HG03571 (cell line): ENCODE measurements around the gene ATXN10.

ENCODE experiments used
- ATAC-seq: cut with Tn5 transposase; IDR thresholded peaks from one replicate; pipeline ENCODE4 v1.9.1; 2021; ENCODE audit not compliant: unreplicated experiment

The ATXN10 gene

DNA sequence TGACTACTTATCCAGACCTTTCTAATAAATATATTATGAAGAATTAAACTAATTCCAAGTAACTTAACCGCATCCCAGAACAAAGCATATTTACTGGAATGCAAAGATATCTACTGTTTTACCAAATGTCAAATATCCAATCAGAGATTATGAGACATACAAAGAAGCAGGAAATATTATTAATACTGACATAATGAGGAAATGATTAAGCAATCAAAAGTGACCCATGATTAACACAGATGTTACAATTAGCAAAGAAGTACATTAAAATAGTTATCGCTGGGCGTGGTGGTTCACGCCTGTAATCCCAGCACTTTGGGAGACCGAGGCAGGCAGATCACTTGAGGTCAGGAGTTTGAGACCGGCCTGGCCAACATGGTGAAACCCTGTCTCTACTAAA lies 200.1 kb downstream of the ATXN10 start:
- ATAC-seq: no peak

DNA sequence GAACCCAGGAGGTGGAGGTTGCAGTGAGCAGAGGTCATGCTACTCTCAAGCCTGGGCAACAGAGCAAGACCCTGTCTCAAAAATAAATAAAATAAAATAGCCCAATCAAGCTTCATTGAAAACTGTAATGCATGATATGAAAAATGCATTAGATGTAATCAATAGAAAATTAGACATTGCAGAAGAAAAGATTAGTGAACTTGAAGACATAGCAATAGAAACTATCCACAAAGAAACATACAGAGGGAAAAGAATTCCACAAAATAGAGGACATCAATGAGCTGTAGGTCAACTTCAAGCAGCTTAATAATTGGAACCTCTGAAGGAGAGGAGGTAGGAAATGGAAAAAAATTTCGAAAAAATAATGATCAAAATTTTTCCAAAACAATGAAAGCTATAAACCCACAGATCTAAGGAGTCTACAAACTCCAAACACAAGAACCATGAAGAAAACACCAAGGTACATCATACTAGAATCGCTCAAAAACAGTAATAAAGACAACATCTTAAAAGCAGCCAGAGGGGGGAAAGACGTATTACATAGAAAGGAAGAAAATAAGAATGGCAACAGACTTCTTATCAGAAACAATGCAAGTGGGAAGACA lies 201.1 kb downstream of the ATXN10 start:
- ATAC-seq: no peak

DNA sequence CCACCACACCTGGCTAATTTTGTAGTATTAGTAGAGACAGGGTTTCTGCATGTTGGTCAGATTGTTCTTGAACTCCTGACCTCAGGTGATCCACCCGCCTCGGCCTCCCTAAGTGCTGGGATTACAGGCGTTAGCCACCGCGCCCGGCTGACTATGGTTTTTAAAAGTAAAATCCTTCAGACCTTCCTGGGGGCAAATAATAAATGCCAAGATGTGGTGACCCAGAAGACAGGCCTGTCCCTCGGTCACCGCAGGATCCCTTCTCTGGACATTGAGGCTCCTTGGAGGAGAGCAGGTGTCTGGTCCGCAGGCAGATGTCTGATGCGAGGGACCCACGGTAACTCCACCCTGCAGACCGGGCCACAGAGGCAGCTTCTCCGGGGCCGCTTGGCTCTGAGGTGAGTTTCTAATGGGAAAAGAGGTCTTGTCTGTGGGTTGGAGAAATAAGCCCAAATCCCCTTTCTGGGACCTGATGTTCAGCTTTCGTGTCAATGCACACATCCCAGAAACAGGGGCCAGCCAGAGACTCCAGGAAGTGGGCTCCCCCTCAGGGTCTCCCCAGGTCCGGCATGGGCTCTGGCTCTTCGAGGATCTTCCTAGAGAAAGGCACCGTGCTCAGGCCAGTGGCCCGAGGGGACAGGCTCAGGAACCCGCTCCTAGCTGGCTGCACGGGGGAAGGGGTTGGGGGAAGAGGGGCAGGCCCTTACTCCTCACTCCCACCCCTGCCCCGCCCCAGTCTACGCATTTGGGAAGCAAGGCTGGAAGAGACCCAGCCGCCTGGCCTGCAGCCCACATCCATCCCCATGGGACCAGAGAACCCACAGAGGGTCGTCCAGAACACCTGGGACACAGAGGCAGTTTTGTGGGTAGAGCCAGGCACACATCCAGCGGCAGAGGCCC lies 204.8 kb downstream of the ATXN10 start:
- no peak for ATAC-seq

DNA sequence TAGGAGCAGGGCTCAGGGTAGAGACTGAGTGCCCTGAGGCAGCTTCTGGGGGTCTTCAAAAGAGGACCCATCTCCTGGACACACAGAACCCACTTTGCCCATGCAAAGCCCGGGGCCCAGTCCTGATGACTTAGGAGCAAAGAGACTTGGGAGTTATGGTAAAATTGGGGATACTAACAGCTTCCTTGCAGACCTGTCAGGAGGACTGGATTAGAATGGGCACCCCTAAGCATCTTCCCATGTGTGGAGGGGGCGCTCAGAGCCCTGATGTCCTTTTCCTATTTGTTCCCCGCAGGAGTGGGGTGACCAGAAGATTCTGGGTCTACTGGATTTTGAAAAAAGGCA lies 205.4 kb downstream of the ATXN10 start:
- no peak for ATAC-seq

DNA sequence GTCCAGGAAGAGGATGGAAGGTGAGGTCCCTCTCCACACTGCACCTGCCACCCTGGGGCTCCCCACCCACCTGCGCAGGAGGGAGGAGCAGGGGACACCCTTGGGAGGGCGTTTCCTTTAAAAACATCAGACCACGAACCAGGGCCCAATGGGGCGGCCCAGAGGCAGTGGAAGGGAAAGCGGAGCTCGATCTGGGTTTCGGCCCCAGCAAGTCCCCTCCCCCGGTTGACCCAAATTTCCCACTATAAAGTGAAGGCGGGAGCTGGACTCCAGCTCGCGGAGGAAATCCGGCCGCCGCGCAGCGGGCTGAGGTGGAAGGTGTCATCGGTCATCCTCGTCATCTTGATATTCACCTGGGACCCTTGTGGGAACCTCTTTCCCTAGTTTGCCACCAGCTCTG lies 206.0 kb downstream of the ATXN10 start:
- no peak for ATAC-seq

DNA sequence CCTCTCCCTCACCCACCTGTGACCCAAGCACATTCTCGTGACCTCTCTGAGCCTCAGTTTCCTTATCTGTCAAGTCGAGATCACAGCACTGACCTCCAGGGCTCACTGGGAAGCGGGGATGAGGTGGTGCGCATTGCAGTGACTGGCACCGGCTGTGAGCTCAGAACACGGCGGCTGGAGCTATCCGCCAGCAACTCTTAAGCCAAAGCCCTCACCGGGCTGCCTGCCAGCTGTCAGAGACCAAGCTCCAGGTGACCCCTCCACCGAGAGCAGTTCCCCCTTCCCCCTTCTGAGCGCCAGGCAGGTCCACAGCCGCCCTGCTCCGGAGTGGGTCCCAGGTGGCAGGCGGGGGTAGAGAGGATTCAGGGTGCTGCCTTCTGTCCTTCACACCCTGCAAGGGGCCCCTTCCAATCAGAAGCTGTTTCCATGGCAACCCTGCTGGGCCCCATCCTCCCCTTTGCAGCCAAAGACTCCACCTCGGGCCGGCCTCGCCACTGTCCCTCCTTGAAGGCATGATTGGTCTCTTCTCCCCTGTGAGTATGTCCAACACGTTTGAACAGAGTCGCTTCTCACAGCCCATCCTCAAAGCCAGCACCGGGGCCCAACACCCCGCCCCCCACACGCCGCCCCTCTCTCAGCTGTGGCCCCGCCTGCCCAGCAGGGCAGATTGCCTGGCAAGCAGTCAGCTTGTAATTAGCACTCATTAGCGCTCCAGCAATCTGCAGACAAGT lies 206.6 kb downstream of the ATXN10 start:
- no peak for ATAC-seq

DNA sequence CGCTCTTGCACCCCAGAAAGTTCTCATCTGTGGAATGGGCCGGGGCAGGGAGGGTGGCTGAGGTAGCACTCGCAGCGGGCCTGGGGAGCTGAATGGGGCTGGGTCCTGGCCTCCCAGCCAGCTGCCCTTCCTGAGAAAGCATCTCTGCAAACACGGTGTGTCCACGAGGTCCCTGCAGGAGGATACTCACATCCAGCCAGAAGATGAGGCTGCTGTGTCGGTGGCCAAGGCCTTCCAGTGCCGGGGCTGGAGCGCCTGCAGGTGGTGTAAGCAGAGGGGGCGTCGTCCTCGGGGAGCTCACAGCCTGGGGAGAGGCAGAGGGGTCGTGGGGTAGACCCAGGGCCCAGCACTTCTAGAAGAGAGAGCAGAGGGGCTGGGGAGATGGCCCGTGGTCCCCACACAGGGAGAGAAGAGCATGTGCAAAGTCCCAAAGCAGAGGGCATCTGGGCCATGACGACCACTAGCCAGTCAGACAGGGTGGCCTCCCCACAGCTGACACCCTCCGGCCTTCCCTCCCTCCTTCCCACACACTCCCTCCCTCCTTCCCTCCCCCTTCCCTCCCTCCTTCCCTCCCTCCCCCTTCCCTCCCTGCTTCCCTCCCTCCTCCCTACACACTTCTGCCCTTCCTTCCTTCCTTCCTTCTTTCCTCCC lies 207.4 kb downstream of the ATXN10 start:
- ATAC-seq: no peak

DNA sequence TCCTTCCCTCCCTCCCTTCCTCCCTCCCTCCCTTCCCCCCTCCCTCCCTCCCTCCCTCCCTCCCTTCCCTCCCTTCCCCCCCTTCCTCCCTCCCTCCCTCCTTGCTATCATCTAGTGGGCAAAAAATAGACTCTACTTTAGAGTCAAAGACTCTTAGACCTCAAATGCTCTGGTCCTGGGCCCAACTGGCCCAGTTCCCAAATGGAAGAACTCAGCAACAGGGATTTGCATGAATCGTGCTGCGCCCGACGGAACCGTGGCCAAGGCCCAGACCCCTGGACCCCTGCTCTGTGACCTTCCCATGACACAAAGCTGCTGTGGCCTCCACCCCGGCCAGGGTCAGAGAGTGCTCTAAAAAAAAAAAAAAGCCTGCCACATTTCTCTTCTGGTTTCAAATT lies 207.9 kb downstream of the ATXN10 start:
- no peak for ATAC-seq

DNA sequence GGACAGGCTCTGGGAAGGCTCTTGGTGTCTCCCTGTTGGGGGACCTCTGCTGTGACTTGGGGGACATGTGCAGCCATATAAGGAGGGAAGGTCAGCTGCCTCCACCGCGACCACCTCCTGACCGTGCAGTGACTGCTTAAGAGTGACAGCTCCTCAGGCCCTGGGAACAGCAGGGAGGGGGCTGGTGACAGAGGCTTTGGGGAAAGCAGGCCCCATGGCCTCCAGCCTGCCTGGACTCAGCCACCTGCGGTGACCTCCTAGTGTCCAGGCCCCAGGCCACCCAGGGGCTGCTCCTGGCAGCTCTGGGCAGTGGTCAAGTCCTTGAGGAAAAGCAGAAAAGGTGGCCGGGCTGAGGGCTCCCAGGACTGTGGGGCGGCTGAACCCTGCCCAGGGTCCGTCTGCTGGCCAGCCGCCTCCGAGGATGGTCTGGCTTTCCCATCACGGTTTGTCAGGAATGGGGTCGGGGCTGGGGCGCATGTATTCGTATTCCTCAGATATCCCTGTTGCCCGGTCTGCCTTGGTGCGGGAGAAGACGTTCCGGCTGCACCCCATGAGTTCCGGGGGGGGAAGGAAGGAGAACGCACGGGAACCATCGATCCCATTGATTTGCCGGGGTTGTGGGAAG lies 208.6 kb downstream of the ATXN10 start:
- no peak for ATAC-seq

DNA sequence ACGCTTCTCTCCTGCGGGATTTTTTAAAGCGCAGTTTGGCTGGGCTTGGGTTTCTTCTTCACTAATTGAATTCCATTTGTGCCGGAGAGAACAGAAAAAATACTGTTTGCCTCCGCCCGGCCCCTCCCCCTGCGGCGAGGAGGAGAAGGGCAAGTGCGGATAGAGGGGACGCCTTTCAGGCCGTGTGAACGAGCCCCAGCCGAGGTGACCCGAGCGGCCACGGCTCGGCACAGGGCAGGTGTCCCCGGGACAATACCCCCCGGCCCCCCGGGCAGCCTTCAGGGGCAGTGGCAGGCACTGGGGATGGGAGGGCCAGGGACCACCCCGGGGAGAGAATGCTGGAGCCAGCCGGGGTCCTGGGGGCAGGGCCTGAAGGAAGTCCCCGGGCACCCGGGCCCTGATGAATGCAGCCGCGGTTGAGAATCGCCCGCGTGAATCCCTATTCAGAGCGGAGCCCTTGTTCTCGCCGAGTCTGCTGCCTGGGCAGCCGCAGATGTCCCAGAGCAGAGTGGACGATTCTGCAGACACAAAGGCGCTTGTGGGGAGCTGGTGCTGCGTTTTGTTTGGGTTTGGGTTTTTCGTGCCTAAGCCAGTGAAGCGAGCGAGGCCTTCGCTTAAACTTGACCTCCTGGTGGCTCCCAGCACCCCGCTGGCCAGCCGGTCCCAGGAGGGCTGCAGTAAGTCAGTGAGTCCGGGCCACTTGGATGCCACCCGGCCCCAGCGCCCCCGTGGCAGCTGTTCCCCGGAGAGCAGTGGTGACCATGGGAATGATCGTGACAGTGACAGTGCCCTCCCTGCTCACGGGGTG lies 209.3 kb downstream of the ATXN10 start:
- ATAC-seq: no peak

DNA sequence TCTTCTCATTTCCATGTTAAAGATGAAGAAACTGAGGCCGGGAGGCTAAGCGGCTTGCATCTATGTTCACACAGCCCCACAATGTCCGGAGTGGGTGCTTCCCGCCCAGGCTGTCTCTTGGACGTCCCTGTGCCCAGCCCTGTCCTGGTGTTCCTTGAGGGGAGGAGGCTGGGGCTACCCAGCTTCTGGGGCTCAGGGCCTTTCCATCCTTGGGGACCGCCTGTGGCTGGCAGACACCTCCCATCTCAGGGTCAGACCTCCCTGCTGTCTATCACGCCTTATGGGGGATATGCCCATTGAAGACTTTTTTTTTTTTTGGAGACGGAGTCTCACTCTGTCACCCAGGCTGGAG lies 209.9 kb downstream of the ATXN10 start:
- ATAC-seq: no peak

DNA sequence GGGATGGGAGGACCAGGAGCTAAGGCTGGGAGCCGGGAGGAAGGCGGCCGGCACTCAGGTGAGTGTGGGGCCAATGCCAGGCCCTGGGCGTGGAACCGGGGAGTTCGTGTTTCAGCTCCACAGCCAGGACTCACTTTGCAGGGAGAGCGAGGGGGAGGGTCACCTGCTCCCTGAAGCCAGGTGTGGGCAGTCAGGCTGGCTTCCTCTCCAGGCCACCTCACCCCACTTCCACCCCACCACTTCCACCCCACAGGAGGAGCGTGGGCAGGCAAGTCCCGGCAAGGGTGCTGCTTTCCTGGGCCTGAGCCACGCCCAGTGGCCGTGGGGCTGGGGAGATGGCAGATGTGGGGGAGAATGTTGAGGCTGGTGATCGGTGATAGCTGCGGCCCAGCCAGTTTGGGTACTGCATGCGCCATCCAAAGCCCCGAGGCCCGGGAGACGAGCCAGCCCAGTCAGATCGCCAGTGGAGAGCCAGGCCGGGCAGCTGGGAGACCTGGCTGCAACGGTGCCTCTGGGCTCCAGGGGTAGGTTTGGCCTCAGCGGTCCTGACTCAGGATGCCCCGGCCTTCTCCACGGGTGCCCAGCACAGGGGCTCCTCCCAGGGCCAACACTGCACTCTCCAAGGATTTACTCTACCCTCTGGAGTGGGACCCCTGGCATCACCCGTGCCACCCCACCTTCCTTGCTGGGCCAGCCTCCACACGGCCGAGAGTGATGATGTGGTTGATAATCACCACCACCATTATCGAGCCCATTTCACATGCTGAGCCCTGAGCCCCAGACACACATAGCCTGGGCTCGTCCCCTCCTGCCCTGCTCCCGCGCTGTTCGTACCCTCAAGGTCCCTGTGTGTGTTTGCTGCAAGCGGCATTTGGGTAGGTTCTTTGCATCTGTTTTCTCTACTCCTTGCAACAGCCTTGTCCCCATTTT lies 211.5 kb downstream of the ATXN10 start:
- no peak for ATAC-seq

DNA sequence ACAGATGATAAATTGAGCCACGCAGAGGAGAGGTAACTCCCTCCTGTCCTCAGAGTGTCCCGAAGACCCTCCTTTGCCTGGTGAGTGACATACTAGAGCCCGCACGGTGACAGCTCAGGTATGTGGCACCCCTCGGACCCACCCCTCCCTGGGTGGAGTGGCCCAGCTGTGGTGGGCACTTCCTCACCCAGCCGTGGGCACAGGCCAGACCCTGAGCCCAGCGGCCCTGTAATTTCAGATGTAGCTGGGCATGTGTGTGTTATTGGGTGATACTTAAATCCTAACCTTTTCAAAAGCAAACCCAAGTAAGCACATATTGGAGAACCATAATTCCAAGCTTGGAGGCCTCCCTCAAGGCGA lies 212.2 kb downstream of the ATXN10 start:
- no peak for ATAC-seq

DNA sequence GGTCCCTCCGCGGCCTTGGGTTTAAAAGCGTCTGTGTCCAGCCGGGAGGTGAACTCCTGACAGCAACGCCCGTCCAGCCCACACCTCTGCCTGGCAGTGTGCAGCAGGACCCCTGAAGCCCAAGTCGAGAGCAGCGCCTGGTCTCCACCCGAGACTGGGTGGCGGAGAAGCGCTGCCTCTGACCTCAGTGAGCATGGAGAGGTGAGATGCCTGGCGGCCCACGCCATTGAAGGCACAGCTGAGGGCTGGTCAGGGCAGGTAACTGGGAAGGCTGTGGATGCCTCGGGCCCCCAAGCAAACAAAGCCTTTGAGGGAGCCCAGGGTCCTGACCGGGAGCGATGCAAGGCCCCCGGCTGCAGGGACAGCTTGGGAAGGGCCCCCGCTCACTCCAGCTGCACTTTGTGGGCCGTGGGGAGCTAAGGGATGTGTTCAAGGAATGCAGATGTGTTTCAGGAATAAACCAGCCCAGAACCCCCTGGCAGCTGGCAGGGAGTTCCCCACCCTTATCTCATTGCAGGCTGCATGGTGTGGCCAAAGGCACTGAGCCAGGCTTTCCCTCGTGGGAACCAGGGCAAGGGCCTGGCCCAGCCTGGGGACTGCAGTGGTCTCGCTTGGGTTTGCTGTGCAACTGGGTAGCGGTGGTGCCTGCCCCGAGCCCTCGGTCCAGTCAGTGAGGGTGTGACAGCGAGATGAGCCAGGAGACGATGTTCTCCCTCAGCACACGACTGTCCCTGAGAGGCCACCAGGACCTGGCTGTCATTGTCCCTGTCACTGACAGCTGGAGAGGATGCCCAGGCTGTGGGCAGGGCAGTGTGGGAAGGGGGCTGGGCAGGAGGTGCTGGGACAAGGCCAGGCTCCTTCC lies 212.8 kb downstream of the ATXN10 start:
- ATAC-seq: no peak

DNA sequence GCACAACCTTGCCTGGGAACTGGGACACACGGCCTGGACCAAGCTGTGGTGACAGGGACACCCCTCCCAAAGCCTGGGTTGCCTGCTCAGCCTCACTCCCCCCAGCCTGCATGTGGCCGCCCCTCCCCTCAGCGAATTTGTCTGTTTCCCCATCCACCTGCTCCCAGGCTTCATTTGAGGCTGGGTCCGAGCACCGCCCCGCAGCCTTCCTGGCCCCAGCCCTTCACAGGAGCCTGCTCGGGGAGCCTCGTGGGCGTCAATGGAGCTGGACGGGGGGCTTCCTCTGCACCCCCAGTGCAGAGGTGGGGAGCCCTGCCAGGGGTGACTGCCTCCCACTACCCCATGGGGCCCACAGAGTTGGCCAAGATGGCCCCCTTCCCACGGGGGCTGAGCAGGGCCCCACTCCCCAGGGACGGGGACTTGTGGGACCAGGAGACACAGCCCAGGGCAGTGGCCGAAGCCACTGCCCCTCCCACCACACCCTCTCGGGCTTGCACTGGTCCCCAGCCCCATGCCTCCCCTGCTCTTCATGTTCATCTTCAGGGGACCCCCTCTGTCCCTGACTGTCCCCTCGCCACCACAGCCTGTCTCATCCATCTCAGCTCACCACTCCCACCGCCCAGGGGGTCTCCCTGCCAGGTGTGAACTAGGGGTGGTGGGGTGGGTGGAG lies 213.7 kb downstream of the ATXN10 start:
- ATAC-seq: no peak

DNA sequence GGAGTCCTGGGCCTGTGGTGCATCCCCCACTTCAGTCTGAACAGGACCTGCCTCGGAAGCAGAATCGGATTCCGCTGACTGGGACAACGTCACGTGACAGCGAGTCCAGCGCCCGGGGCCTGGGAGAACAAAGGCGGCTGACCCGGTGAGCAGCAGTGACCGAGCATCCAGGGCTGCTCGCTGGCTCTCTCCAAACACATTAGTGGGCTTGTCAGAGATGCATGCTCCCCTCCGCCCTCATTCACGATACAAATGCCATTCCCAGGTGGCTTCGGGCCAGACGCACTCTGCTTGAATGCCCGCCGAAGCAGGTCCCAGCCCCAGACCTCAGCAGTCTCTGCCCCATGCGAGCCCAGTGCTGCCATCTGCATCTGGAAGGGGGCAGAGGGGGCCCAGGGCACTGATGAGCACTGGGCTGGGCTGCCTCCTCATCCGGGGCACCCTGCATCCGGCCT lies 214.3 kb downstream of the ATXN10 start:
- no peak for ATAC-seq

DNA sequence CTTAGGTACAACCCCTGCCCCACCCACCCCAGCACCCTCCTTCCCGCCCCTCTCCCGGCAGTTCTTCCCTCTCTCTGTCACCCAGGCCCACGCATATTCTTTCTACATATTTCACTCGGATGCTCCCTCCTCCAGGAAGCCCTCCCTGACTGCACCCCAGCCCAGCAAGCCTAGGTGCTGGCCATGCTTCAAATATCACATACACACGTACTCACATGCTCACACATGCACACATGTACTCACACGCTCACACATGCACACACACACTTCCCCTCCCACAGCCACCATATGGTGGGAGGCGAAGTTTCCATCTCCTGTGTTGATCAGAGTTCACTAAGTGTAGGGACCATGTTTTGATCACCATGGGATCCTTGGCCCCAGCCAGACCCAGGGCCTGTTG lies 214.9 kb downstream of the ATXN10 start:
- no peak for ATAC-seq
